K562 (cell line): ENCODE measurements around the gene UBE2A. TPM values are rescaled to one million over a fixed set of nuclear protein-coding genes. Genes with fewer than 3 reads are reported as not detected.

Source experiments
- MGA ChIP-seq: fragments of 450-650 bp; IDR thresholded peaks from 2 replicates; pipeline ENCODE4 v1.6.1; 2016; ENCODE audit warnings: mild to moderate bottlenecking, moderate library complexity
- NKRF ChIP-seq: fragments of 450-650 bp; IDR thresholded peaks from 2 replicates; pipeline ENCODE4 v1.6.1; 2016; ENCODE audit warnings: borderline replicate concordance
- SIN3A ChIP-seq, 2 experiments: fragments of 150-350 bp in 1 of 2; IDR thresholded peaks; 2 replicates each; pipeline ENCODE4 v1.6.1; 2011 to 2016; ENCODE audit warnings: borderline replicate concordance in 2 of 2, low read depth in 2 of 2, low read length in 2 of 2, mild to moderate bottlenecking in 2 of 2, moderate library complexity in 2 of 2; ENCODE audit not compliant: control insufficient read depth in 1 of 2
- polyA plus RNA-seq, 8 experiments: library from polyadenylated mRNA; depleted of rRNA in 4 of 8; stranded (reverse) in 5 of 8; unstranded in 3 of 8; fragments of >200 nt; fragmentation: Nextera tagmentation in 2 of 8; fragmentation: Illumina TruSeq in 1 of 8; extraction: Ambion mirVana in 2 of 8; extraction: Trizol in 1 of 8; gene quantifications; 2 replicates each; pipeline versions ENCODE4 v1.2.1 to v1.2.3, GENCODE V29; 2011 to 2014; ENCODE audit warnings: inconsistent platforms in 1 of 8, missing spikeins in 1 of 8
- total RNA-seq, 7 experiments: library from RNA; depleted of rRNA in 6 of 7; stranded (reverse); fragments of >200 nt in 6 of 7; fragmentation: Illumina TruSeq in 2 of 7; extraction: Trizol in 2 of 7; gene quantifications; 2 replicates each; pipeline versions ENCODE4 v1.2.1 to v1.2.3, GENCODE V29; 2011 to 2021; ENCODE audit warnings: low replicate concordance in 1 of 7
- TF ChIP-seq, protein P1 (sequence below): sonication (generic); formaldehyde crosslinking; IDR thresholded peaks from 2 replicates; pipeline ENCODE4 v1.8.1; 2022; ENCODE audit warnings: missing genetic modification reagents
- TF ChIP-seq, protein P2 (sequence below): fragments of 450-650 bp; formaldehyde crosslinking; IDR thresholded peaks from 2 replicates; pipeline ENCODE4 v1.4.0; 2022; ENCODE audit warnings: mild to moderate bottlenecking, moderate library complexity

Gene UBE2A
- total and polyA plus RNA-seq, 9 of the 15 experiments (the other 6 are each of a cell fraction or from before 2014, with no cell fraction given), result 21.6 to 87.6 (median 47.8) TPM

DNA sequence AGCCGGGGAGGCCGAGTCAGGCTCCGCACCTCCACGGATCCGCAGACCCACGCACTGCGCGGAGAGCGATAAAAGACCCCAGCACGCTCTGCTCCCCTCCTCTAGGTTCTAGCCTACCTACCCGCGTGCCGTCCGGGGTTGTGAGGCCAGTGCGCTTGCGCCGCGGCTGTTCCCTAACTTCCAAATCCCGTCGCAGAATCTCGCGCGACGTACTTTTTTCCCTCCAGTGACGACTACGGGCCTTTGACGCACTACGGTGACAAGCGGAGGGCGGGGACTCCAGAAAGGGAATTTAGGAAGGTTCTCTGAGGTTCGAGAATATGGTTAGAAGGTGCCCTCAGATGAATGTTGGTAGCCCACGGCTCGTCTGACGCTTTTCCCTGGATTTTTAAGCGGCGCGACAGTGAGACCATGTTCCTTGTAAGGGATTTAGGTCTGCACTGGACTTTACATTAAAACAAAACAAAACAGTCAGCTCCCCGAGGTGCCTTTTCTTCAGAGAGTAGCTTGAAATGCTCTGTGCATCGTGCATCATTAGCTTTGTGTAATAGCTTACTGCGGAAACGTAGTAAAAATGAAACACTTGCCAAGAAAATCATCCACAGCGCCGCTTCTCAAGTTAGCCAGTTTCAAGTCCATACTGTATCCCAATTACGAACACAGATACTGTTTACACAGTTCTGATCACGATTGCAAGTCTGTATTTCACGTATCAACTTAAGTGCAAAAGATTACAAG, 32.1 kb downstream of the UBE2A start, which contains the start of gene NKRF (continued):
- TF ChIP-seq MGA (peak; percentile 67), NKRF (0 out of 2 replicates have a peak, but pooled peaks have one; percentile 37), SIN3A (IDR thresholded peaks at IDR 0.05; ENCODE audit: borderline replicate concordance in 2 of 2, control insufficient read depth in 1 of 2, low read depth in 2 of 2, low read length in 2 of 2) (peak in 1 of 2 experiments; percentile 48; a peak in 1 of 4 replicates)
- TF ChIP-seq, protein P1, sequence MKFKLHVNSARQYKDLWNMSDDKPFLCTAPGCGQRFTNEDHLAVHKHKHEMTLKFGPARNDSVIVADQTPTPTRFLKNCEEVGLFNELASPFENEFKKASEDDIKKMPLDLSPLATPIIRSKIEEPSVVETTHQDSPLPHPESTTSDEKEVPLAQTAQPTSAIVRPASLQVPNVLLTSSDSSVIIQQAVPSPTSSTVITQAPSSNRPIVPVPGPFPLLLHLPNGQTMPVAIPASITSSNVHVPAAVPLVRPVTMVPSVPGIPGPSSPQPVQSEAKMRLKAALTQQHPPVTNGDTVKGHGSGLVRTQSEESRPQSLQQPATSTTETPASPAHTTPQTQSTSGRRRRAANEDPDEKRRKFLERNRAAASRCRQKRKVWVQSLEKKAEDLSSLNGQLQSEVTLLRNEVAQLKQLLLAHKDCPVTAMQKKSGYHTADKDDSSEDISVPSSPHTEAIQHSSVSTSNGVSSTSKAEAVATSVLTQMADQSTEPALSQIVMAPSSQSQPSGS, result no peak
- TF ChIP-seq, protein P2, sequence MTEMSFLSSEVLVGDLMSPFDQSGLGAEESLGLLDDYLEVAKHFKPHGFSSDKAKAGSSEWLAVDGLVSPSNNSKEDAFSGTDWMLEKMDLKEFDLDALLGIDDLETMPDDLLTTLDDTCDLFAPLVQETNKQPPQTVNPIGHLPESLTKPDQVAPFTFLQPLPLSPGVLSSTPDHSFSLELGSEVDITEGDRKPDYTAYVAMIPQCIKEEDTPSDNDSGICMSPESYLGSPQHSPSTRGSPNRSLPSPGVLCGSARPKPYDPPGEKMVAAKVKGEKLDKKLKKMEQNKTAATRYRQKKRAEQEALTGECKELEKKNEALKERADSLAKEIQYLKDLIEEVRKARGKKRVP, result no peak
